Measurements from ENCODE around the gene AIF1. TPM values are rescaled to one million over a fixed set of nuclear protein-coding genes. Genes with fewer than 3 reads are reported as not detected.
A peak's percentile ranks its signal among the peaks of the same experiment; 100 is the strongest.

The AIF1 gene
- total RNA-seq, 1 experiment from 2014 or later, result not detected

- no peak for DNase-seq (ENCODE audit: low read depth)
These were observed 27.9 kb downstream of the AIF1 start for GRCh38 chr6:31642798-31643570.

- no peak for DNase-seq (ENCODE audit: low read depth)
These were observed 28.9 kb downstream of the AIF1 start for GRCh38 chr6:31643818-31644454.

GRCh38 chr6:31645325-31645724 lies 30.3 kb downstream of the AIF1 start:
- DNase-seq (ENCODE audit: low read depth), result no peak

- DNase-seq (ENCODE audit: low read depth), result peak; percentile 86
These were observed 36.7 kb downstream of the AIF1 start for GRCh38 chr6:31651602-31652191.

- DNase-seq (ENCODE audit: low read depth), result no peak
These were observed 38.1 kb downstream of the AIF1 start for GRCh38 chr6:31652925-31653724.

DNA sequence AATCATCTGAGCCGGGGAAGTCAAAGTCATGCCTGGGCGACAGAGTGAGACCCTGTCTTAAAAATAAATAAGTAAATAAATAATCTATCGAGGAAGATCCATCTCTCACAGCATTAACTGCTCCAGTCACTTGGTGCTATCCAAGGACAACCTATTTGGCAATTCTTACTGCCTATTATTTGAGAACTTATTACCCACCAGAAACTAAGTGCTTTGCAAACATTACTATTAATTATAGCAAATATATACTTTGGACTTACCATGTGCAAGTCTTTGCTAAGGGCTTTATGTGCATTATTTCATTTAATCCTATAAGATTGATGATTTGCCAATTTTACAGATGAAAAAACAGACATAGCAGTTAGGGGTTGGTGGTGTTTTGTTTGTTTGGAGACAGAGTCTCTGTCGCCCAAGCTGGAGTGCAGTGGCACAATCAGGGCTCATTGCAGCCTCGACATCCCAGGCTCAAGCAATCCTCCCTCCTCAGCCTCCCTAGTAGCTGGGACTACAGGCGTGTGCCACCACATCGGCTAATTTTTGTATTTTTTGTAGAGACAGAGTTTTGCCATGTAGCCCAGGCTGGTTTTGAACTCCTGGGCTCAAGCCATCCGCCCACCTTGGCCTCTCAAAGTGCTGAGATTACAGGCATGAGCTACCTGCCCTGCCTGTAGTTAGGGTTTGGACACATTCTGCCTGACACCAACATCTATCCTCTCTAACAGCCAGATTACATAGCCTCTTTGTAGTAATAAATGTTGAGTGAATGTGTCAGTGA lies 39.7 kb downstream of the AIF1 start:
- DNase-seq (ENCODE audit: low read depth), result no peak

DNA sequence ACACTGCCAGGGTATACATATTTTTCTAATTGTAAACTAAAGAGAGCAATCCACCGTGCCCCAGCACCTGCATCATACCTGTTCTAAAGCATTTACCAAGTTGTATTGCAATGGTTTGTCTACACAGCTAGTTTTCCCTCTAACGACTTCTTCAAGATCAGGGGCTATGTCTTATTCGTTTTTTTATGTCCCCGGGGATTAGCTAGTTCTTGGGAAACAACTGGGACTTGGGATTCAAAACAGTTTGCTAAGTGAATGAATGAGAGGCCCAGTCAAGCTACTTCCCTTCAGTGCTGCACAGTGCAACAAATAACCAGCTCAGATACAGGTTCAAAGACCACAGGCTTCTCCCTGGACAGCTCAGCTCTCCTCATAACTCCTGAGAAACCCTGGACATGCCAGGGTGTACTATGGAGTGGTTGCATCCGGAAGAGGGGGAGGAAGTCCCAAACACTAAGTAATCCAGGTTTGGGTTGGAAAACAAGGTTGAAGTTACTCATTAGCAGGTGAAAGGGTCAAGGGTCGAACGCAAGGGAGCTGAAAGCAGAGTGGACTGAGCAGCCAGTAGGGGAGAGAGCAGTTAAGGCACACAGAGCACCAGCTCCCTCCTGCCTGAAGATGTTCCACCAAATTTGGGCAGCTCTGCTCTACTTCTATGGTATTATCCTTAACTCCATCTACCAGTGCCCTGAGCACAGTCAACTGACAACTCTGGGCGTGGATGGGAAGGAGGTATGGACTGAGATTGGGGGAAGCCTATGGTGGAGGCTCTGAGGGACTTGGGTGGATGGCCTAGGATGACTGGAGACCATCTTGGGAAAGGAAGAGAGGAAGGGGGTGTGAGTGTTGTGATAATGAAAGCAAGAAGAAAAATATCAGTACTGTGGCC lies 40.6 kb downstream of the AIF1 start, which contains the start of gene APOM:
Gene APOM (plus strand): TSS at position 546 of the 889 bp plus-strand sequence. CDS start 73 bp downstream, at position 619.
- no peak for DNase-seq (ENCODE audit: low read depth)

DNA sequence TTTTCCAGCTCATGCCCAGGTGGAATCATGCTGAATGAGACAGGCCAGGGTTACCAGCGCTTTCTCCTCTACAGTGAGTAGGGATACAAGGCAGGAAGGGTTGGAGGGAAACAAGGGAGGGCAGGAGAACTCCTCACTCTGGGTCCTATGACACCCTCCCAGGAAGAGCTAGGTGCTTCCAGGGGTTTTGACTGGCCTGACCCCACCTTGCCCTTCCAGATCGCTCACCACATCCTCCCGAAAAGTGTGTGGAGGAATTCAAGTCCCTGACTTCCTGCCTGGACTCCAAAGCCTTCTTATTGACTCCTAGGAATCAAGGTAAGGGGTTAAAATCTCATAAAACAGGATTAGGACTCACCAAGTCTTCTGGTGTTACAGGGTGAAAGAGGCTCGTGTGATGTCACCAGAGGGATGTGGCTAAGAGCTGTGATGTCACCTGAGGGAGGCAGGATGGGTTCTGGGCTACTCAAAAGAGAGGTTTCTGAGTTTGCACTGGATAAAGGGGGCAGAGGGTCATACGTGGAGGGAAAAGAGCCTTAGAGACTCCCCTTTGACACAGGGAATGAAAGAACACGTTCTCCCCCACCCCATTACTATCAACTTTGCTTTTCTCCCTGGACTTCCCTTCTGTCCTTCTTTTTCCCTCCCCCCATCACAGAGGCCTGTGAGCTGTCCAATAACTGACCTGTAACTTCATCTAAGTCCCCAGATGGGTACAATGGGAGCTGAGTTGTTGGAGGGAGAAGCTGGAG lies 42.5 kb downstream of the AIF1 start:
- no peak for DNase-seq (ENCODE audit: low read depth)

DNA sequence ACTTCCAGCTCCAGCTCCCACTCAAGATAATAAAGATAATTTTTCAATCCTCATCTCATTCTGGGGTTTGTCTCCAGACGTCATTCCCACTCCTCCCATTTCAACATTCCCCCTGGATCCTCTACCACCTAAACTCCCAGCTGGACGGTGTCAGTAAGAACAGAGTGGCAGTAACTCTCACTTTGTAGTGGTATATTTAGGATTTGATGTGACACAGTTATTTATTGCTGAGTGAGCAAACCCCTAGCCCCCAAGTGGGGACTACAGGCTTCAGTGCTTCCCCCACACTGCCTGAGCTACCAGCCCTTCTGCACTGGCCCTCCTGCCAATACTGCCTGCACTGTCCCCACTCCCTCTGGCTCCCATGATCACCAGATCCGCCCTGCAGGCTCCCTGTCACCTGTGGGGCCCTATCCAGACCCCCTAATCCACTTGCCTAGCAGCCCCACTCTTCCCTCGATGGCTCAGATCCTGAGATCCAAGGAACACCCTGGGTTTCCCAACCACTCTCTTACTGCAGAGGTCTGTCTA lies 43.2 kb downstream of the AIF1 start:
- DNase-seq (ENCODE audit: low read depth), result no peak

DNA sequence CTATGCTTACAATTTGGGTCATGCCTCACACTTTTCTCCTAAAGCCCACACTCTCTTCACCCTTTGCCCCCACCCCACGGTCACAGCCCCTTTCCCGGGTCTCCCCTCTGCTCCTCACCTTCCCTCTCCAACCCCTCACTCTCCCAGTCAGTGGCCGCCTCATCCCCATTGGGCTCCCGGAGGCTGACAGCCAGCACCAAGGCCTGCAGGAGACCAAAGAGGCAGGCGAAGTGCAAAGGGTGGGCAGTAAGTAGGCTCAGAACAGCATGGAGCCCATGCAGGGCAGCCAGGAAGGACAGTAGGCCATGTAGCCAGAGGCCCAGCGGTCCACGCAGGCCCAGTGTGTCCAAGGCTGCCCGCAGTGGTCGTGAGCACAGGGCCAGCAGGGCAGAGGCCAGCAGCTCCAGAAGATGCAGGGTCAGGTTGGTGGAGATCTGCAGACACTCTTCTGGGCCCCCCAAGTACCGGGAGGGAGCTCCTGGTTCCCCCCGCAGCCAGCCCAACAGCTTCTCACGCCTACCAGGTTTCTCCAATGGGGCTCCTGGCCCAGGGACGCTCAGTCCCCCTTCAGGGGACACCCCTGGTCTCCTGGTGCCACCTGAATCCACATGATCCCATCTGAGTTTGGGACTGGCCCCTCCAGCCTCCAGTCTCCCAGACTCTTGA lies 44.1 kb downstream of the AIF1 start:
- no peak for DNase-seq (ENCODE audit: low read depth)

DNA sequence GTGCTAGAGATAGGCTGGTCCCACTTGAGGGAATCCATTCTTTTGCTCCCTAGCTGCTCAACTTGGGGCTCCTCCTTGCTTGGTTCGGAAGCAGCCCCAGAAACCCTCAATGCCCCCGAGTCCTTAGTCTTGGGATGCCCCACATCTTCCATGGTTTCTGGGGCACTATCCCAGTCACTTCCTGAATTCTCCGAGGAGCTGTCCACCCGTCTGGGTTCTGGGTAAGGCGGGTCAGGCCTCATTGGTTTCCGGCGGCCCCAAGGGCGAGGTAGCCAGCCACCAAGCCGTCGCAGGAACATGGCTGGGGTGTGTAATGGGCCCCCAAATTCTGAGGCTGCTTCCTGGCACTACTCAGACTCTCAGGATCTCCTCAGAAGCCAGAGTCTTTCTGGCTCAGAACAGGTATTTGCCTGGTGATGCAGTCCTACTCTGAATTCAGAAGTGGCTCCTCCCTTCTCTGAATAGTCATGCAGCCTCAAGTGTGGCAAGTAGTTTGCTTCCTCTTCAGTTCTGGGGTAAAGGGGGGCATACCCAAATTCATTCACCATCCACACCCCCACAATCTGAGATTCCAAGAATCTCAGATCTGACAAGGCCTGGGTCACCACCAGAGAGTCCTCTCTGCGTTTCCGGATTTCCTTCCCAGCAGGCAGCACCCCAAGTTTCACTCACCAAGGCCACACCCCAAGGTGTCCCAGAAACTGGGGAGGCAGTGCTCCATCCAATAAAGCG lies 44.8 kb downstream of the AIF1 start:
- DNase-seq (ENCODE audit: low read depth), result peak; percentile 55

DNA sequence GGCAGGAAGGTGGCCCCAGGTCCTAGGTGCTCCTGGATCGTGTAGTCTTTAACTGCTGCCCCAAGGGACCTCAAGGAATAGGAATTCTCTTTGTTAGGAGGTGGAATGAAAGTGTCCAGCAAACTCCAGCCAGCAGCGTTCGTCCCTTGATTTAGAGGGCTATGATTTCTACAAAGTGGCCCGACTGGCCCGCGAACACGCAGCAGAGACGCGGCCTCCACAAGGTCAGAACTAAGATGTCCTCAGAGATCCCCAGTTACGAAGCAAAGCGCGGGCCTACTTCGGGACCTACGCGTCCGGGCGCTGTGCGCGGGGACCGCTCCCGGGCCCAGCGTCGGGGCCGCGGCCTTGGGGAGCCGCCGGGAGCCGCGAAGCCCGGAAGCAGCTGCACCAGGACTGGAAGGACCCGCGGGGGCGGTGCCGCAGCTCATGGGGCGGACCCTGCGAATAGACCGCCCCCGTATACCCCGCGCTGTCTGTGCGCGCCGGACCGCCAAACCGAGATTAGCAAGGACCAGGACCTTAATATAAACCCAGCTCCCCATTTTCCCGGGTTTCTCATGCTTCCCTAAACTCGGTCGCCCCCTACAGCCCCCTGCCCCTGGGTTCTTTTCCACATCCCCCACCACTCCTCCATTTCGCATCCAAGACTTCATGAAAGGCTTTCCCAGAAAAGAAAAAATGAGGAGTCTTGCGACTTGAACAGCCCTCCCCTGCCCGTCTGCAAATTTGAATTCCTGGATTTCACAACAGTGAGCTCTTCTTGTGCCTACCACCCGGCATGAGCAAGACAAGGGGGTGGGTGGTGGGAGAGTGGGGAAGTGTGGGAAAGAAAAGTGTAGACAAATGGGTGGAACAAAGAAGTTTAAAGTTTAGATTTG lies 45.6 kb downstream of the AIF1 start, which contains the start of gene C6orf47:
Gene C6orf47 (minus strand): TSS at position 398 of the 881 bp plus-strand sequence. CDS start 831 bp downstream, outside the sequence.
- DNase-seq (ENCODE audit: low read depth), result peak; percentile 87

DNA sequence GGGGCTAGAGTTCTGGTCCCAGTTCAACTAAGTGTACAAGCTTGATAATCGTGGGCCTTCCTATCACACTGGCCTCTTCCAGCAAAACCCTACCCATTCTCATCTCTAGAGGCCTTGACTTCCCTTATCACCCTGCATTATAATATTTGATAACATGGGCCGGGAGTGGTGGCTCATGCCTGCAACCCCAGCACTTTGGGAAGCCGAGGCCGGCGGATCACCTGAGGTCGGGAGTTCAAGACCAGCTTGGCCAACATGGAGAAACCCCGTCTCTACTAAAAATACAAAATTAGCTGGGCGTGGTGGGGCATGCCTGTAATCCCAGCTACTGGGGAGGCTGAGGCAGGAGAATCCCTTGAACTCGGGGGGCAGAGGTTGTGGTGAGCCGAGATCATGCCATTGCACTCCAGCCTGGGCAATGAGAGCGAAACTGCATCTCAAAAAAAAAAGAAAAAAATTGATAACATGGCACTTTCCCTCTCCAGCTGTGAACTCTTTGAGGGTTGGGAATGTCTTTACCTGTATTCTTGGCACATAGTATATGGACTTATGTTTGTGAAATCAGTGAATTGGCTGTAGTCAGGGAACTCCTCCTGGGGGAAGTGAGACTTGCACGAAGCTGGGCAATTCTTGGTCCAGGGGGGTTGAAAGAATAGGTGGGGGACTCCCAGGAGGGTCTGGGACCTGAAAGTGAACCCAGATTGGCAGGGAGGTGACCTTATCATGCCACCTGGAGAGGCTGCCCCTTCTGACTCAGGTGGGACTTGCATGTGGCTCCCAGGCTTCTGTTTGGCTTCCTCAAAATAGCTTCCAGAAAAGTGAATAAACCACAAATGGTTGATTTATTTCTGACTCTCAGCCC lies 46.5 kb downstream of the AIF1 start:
- DNase-seq (ENCODE audit: low read depth), result no peak

DNA sequence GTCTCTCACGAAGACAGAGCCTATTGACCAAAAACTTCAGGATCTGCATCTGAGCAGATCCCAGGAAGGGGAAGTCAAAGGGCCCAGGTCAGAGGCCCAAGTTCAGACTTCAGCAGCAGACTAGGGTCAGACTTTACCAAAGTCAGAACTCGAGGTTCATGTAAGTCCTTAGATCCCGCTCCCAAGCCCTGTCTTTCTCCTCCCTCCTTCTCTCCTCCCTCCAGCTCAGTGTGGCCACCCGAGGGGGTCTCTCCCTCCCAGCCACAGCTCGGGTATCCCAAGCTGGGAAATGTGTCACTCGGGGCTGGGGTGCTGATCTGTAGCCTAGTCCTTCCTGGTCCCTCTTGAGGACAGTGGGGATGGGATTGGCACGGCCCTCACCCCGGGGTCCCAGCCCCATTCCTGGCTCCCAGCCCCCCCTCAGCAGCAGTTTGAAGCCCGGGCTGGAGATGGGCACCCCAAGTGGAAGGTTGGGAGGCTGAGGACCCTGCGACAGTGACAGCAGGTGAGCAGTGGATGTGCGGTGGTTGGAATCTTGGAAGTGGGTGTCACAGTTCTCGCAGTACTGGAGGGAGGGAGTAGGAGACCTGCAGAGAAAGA lies 47.2 kb downstream of the AIF1 start:
- DNase-seq (ENCODE audit: low read depth), result no peak
